Esophagus squamous epithelium (tissue), 4 donors: ENCODE results near the gene PCDHA1.

Source experiments
- POLR2A ChIP-seq, 4 donors: fragments of 450-650 bp; IDR thresholded peaks; one replicate each; pipeline ENCODE4 v1.6.1; 2017; ENCODE audit warnings: antibody characterized with exemption in 4 of 4, mild to moderate bottlenecking in 4 of 4, moderate library complexity in 3 of 4
- TF ChIP-seq, protein P1 (sequence below), 6 experiments: fragments of 450-650 bp in 4 of 6; fragments of 200-600 bp in 2 of 6; sonication (generic) in 2 of 6; IDR thresholded peaks; one replicate each; pipeline ENCODE4 v1.5.1; 2016 to 2019; ENCODE audit warnings: antibody characterized with exemption in 6 of 6, mild to moderate bottlenecking in 4 of 6, moderate library complexity in 4 of 6

- TF ChIP-seq POLR2A (IDR thresholded peaks at IDR 0.05), result no peak
- TF ChIP-seq, protein P1, sequence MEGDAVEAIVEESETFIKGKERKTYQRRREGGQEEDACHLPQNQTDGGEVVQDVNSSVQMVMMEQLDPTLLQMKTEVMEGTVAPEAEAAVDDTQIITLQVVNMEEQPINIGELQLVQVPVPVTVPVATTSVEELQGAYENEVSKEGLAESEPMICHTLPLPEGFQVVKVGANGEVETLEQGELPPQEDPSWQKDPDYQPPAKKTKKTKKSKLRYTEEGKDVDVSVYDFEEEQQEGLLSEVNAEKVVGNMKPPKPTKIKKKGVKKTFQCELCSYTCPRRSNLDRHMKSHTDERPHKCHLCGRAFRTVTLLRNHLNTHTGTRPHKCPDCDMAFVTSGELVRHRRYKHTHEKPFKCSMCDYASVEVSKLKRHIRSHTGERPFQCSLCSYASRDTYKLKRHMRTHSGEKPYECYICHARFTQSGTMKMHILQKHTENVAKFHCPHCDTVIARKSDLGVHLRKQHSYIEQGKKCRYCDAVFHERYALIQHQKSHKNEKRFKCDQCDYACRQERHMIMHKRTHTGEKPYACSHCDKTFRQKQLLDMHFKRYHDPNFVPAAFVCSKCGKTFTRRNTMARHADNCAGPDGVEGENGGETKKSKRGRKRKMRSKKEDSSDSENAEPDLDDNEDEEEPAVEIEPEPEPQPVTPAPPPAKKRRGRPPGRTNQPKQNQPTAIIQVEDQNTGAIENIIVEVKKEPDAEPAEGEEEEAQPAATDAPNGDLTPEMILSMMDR (IDR thresholded peaks at IDR 0.05), result no peak
These were observed 265.6 kb downstream of the PCDHA1 start for GRCh38 chr5:141051521-141051866.
